GM18499 (cell line): ENCODE data around the gene LDLR.
"Not testable (repeated sequence)": the region's sequence is repeated elsewhere in the genome, so short reads cannot be mapped to it uniquely, and the experiment has no call there.

Experiments used
- ATAC-seq: cut with Tn5 transposase; IDR thresholded peaks from one replicate; pipeline ENCODE4 v1.9.1; 2021; ENCODE audit warnings: moderate number of reproducible peaks; ENCODE audit not compliant: insufficient read depth, unreplicated experiment

Gene LDLR

DNA sequence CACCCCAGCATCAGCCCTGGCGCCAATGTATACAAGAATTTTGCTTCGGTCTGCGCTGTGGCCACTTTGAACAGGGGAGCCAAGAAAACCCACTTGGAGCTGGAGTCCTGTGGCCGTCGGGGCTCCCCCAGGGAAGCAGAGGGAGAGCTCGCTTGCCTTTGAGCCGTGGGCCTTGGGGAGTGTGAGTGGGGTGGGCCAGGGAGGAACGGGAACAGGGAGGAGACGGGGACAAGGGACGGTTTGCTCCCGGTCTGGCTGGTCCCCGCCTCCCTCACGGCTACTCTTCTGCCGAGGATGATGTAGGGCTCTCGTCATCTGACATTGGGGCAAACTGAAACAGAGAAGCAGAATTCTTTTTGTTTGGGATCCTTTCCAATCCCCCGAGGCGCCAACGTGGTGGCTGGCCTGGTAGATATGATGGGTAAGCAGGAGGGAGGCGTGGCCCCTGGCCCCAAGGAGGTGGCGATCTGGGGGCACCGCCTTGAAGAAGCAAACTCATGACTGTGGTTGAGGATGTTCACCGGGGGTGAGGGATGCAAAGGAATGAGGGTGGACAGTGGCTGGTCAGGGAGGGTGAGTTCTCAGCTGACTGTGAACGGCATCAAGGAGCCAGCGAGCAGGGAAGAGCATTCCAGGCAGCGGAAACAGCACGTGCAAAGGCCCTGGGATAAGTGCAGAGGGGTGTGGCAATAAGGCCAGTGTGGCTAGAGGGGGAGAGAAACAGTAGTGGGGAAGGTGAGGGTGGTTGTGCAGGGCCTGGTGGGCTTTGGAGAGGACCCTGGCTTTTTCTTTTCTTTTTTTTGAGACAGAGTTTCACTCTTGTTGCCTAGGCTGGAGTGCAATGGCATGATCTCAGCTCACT lies 77.2 kb downstream of the LDLR start:
- ATAC-seq: no peak

DNA sequence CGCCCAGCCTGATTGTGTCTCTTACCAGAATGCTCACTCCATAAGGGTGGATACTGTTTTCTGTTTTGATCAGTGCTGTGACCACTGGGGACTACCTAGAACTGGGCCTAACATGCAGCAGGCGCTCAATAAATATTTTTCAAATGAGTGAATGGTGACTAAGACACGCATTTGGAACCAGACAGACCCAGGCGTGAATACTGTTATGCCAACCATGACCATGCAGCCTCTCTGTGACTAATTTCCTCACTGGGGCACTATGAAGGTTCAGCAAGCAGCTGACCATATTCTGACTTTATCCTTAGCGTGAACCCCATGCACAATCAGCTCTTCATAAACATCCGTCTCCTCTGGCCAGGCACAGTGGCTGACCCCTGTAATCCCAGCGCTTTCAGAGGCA lies 79.3 kb downstream of the LDLR start:
- ATAC-seq: no peak

DNA sequence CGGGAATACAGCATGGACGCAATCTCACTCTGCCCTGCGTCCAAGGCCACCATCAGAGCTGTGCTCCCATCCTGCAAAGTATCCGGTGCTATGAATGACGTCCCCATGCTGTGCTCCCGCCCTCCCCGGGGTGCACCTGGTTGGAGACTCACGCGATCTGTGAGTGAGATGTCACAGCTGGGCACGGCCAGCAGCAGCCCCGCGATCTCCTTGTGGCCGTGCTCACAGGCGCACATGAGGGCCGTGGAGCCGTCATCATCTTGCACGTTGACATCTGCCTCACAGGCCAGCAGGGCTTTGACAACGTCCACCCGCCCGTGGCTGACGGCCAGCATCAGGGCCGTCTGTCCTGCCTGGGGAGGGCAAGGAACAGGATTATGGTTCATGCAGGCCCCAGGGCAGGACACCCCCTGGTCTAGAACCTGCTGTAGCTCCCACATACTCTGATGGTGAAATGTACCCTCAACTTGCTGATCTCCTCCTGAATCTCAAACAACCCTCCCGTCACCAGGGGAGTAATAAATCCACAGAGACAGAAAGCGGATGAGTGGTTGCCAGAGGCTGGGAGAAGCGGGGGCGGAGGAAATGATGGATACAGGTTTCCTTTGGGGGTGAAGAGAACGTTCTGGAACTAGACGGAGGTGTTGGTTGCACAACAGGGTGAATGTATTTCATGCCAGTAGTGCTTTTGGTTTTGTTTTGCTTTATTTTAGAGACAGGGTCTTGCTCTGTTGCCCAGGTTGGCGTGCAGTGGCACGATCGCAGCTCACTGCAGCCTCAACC lies 80.8 kb downstream of the LDLR start:
- no peak for ATAC-seq

DNA sequence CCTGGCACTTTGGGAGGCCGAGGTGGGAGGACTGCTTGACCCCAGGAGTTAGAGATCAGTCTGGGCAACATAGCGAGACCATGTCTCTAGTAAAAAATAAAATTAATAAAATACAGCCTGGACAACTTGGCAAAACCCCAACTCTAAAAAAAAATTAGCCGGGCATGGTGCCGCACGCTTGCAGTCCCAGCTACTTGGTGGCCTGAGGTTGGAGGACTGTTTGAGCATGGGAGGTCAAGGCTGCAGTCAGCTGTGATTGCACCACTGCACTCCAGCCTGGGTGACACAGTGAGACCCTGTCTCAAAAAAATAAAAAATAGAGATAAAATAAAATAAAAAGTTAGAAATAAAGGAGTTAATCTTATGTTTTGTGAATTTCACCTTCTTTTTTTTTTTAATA lies 81.9 kb downstream of the LDLR start:
- no peak for ATAC-seq

GRCh38 chr19:11172576-11172975 lies 83.3 kb downstream of the LDLR start:
- no peak for ATAC-seq

DNA sequence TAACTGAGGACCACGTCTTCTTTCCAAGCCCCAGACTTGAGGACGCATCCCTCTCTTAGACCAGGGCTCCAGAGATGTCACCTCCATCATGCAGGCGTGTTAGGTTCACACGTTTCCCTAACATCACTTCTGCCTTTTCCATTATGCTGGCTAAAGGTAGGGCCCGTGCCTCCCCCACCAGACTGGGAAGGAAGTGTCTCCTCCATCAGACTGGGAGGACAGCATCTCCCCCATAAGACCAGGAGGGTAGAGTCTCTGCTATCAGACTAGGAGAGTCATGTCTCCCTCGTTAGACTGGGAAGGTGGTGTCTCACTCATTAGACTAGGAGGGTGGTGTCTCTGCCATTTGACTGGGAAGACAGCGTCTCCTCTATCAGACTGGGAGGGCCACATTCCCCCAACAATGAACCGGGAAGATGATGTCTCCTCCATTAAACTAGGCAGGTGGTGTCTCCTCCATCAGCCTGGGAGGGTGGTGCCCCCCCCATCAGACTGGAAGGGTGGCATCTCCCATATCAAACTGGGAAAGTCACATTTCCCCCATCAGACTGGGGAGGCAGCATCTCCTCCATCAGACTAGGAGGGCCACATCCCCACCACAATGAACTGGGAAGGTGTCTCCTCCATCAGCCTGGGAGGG lies 84.4 kb downstream of the LDLR start:
- no peak for ATAC-seq

DNA sequence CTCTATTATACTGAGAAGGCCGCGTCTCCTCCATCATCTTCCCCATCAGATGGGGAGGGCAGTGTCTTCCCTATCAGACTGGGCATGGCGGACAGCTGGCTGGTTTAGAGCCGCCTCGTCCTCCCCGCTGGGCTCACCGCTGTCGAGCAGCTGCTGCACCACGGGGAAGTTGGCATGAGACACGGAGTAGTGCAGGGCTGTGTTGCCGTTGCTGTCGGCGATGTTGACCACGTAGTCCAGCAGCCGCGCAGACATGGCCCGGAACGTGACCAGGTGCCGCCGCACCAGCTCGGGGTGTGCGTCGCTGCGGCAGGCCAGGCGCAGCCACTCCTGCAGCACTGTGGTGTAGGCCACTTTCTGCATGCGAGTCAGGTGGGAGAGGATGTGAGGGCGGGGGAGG lies 85.1 kb downstream of the LDLR start:
- no peak for ATAC-seq

DNA sequence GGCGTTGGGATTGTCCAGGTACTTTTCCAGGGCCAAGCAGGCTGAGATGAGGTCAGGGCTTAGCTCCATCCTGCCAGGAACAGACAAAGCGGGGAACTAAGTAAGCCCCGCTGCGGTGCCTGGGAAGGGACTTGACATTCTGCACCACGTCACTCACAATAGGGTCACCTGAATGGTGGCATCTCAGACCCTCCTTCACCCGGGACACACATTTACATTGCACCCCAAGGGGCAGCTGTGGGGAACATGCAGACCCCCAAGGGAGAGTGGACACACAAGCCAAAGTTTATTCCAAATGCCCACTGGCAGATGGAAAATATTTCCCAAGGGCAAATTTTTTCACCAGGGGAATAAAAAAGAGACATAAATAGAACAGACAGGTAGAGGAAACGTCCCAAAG lies 86.7 kb downstream of the LDLR start:
- ATAC-seq: no peak

DNA sequence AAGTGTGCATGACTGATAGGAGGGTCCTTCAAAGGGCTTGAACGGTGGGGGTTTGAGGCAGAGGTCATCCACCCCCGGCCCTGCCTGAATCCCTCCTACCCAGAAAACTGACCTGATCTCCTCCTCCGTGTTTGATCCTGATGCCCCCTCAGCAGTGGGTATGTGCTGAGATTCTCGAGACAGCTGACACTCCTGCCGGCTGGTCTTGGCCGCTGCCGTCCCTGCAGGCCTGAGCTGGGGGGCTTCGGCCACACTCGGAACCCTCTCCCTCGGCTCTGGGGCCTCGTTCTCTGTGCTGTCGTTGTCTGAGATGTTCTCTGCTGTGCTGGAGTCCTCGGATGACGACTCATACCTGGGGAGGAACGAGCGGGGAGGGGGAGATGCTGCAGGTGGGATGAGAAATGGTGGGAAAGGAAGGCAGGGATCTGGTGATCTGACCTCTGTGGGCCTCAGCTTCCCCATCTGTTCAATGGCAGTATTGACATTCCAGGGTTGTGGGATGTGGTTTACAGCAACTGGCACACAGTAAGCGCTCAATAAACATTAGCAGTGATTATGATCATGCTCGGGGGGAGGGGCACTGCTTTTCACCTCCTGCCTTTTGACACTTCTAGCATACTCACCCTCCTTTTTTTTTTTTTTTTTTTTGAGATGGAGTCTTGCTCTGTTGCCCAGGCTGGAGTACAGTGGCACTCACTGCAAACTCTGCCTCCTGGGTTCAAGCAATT lies 87.4 kb downstream of the LDLR start:
- ATAC-seq: no peak

DNA sequence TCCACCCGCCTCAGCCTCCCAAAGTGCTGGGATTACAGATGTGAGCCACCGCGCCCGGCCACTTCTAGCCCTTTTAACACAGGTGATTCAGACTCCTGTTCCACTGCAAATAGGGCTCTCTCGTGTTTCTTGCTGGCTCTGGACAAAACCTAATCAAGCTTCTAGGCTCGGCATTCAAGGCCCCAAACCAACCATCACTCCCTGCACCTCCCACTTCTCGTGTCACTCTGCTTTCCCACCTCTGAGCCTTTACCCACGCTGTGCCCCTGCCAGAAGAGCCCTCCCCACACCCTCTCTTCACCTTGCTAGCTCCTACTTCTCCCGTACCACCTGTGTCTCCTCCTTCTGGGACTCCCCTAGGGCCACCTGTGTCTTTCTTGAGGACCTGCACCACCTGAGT lies 88.3 kb downstream of the LDLR start:
- no peak for ATAC-seq

GRCh38 chr19:11179145-11179465 lies 89.8 kb downstream of the LDLR start:
- ATAC-seq: not testable (repeated sequence)

- no peak for ATAC-seq
These were observed 90.5 kb downstream of the LDLR start for GRCh38 chr19:11179716-11180297.

DNA sequence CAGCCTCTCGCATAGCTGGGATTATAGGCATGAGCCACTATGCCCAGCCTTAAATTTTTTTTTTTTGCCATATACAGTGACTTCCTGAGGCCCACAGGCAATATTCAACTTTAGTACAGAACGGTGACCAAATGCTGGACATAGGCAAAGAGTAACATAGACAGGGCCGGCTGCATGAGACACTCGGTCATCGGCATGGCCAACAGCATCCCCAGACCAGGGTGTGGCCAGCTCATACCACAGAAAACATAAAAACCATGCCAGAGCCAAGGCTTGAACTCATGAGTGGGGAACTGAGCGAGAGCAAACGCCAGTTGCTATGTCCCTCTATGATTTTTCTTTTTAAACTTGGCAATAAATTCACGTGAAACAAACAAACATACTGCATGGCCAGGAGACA lies 91.1 kb downstream of the LDLR start:
- ATAC-seq: no peak

GRCh38 chr19:11180975-11181374 lies 91.7 kb downstream of the LDLR start:
- ATAC-seq: not testable (repeated sequence)

- no peak for ATAC-seq
These were observed 92.2 kb downstream of the LDLR start for GRCh38 chr19:11181488-11181887.
